Subcutaneous adipose tissue (tissue), 4 donors: Measurements from ENCODE around the gene IRAK2. TPM values are rescaled to one million over a fixed set of nuclear protein-coding genes. Genes with fewer than 3 reads are reported as not detected.

Experiments
- CTCF ChIP-seq: fragments of 450-650 bp; IDR thresholded peaks from one replicate; pipeline ENCODE4 v1.5.1; 2016; ENCODE audit warnings: low read depth, mild to moderate bottlenecking, control low read depth, antibody characterized with exemption, moderate library complexity
- total RNA-seq, 4 donors: library from RNA; depleted of rRNA; stranded (reverse); fragments of >200 nt; gene quantifications; one replicate each; pipeline ENCODE4 v1.1.0, GENCODE V29; 2016

Gene IRAK2
- total RNA-seq, 4 donors from 2014 or later = 6.8 to 20.5 (median 13.7) TPM

GRCh38 chr3:10259798-10260197 is 95.1 kb downstream of the IRAK2 start:
- TF ChIP-seq CTCF = no peak

- TF ChIP-seq CTCF = no peak
Observed at GRCh38 chr3:10260211-10260701, 95.5 kb downstream of the IRAK2 start.

GRCh38 chr3:10262027-10262426 is 97.3 kb downstream of the IRAK2 start:
- TF ChIP-seq CTCF = no peak

GRCh38 chr3:10263646-10264363 is 99.1 kb downstream of the IRAK2 start:
- TF ChIP-seq CTCF = no peak

GRCh38 chr3:10265833-10266232 is 101.1 kb downstream of the IRAK2 start:
- TF ChIP-seq CTCF = no peak

- TF ChIP-seq CTCF = no peak
Observed at GRCh38 chr3:10268116-10268515, 103.4 kb downstream of the IRAK2 start.

- no peak for TF ChIP-seq CTCF
Observed at GRCh38 chr3:10268930-10269329, 104.2 kb downstream of the IRAK2 start.
